GM18507 (cell line): ENCODE results near the gene ID2.

Experiments used
- DNase-seq: peaks from one replicate; pipeline ENCODE4 v3.0.0; 2011; ENCODE audit warnings: low read depth; ENCODE audit not compliant: insufficient read length; ENCODE audit errors: extremely low spot score
- FAIRE-seq: peaks from 2 replicates; lab custom pipeline; 2011; peaks lifted over from hg19 to GRCh38; lab: Jason Lieb, UNC

The ID2 gene

GRCh38 chr2:8680822-8681760 lies 765 bp upstream of the ID2 start:
- no peak for DNase-seq
- peak; percentile 77 for FAIRE-seq

GRCh38 chr2:8682719-8683667 lies 1.1 kb downstream of the ID2 start:
- FAIRE-seq (peak; percentile 62), DNase-seq (no peak)

DNA sequence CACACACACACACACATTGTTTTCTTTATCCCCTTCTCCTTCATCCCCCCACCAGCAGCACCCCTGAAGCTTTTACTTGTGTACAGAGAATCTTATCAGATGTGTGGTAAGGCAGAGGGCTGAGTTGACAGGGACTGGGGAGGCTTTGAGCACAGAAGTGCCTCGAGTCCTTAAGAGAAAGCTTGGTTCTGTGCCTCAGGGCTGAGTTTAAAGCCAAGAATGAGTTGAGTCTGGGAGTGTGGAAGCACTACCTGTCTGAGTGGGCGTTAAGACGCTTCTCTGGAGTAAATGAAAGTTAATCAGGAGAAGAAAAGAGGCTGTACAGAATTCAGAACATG lies 2.7 kb downstream of the ID2 start:
- no peak for DNase-seq

DNA sequence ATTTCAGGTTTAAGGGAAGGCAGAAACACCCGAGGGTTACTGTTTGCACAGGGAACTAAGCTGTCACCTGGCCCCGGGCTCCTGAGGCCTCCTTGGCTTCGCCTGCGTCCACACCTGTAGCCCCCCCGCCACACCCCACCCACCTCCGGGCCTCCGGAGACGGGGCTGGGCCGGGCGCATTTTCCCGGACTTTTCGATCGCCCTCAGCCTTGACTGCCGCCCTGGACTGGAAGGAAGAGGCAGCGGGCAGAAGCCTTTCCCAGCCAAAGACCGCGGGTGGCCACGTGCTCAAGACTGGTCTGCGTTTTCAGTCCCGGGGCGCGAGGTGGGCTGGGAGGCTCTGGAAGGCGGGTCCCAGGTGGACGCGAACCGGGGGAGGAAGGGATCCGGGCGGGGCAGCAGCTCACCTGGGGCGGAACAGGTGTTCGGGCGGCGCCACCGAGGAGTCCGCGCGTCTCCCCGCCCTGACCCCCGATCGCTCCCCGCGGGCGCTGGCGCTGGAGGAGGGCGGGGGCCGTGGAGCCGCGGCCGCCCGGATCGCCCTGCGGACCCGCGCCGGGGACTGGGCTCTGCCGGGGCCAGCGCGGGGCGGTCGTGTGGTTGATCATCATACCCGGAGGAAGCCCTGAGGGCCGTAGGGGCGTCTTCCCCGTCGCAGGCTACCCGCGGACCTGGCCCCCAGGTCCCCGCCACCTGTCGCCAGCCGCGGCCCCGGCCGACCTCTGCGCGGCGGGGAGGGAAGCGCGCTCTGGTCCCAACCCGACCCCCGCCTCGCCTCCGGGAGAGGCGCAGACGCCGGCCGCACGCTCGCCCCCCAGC lies 3.2 kb downstream of the ID2 start:
- DNase-seq (no peak), FAIRE-seq (no peak)

More for the DNA sequence above, 2.7 kb downstream of the ID2 start:
- FAIRE-seq, result peak; percentile 26

DNA sequence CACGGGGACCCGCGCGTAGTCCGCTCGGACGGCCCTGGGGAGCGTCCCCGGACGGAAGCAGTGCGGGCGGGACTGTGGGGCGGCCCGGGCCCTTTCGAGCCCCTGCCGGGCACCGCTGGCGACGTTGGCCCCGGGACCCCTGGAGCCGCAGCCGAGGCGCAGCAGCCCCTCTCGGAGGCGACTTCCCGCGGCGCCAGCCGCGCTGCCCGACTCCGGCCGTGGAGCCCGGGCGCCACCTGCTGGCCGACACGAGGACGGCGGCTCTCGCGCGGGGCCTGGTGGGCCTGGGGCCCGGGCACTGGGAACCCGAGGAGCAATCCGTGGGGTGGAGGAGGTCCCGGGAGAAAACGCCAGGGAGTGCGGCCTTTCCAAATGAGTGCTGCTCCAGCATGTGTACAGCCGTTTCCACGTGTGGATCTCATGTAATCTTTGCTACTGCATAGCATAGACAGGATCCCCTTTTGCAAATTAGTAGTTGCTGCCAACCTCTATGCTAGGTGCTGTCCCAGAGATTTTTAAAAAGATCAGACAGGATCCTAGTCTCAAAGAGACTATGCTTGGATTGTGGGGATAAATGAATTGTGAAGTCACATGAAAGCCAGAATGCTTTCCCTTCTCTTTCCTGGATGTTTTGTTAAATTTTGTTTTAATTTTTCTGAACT lies 4.0 kb downstream of the ID2 start:
- FAIRE-seq (no peak), DNase-seq (peak; percentile 67)

DNA sequence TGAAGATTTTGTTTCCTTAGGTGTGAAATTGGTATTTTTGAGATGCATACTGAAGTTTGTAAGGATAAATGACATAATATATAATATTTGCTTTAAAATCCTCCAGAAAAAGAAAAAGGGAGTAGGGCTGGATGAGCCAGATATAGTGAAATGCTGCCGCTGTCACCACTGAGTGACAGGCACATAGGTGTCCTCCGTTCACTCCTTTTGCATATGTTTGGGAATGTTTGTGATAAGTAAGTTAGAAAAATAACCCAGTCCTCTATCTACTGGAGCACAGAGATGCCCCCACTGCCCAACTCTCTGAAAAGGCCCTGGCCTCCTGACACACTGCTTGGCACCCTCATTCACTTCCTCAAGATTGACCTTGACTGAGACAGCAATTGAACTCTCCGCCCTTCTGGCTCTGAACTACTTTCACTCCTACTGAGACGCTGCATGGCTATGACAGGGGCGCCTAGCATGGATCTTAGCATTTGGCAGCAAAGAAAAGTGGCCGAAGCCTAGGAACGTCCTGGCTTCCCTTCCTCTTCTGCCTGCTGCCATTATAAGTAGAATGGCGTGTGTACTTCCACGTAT lies 10.1 kb downstream of the ID2 start:
- no peak for FAIRE-seq
- DNase-seq, result no peak

DNA sequence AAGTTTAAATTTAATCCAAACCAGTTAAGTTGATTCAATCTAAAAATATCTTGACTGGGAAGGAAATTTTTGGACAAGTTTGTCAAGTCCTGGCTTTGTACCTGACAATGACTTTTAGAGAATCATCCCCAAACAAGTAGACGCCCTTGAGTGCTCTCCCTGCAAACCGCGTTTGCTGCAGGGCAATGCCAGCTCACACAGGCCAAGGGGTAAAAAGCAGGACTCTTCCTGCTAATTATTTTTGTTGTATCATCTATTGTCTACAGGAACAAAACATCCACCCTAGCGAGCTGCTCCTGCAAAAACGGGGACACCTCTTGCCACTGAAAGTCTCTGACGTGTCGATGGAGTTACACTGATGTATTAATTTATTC lies 10.9 kb downstream of the ID2 start:
- no peak for FAIRE-seq
- no peak for DNase-seq

GRCh38 chr2:8693157-8693821 lies 11.4 kb downstream of the ID2 start:
- no peak for DNase-seq
- no peak for FAIRE-seq

GRCh38 chr2:8694737-8695136 lies 12.9 kb downstream of the ID2 start:
- DNase-seq (no peak), FAIRE-seq (no peak)

DNA sequence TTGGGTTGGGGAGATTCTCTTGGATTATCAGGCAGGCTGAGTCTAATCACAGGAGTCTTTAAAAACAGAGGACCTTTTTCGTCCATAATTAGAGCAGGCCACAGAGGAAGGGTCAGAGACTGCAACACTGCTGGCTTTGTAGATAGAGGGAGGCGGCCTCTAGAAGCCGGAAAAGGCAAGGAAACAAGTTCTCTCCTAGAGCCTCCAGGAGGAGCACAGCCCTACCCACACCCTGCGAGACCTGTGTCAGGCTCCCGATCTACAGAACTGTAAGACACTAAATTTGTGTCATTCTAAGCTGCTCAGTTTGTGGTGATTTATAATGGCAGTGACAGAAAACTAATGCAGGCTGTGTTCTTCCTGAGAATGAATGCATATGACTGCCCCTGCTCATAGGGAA lies 15.3 kb downstream of the ID2 start:
- no peak for DNase-seq
- FAIRE-seq, result no peak

DNA sequence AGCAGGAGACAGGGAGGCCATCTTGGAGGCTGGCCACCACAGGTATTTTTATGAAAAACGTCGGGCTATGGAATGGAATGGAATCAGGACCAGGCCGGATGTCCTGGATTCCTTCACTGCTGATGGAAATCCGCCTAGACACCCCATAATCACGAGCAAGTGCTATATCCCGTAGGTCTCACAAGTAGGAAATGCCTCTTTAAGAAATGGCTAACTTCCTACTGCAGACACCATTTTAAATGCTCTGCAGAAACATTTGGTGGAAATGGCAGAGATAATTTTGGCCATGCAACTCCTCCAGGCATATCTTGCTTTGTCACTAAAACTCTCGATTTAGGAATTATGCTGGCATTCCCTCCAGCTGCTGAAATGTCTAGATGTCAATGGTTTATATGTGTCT lies 18.0 kb downstream of the ID2 start:
- FAIRE-seq, result no peak

GRCh38 chr2:8701681-8702379 lies 20.0 kb downstream of the ID2 start:
- FAIRE-seq (no peak), DNase-seq (no peak)

More for the DNA sequence above, 18.0 kb downstream of the ID2 start:
- DNase-seq, result no peak

GRCh38 chr2:8704906-8705305 lies 23.1 kb downstream of the ID2 start:
- no peak for DNase-seq
- FAIRE-seq, result no peak

DNA sequence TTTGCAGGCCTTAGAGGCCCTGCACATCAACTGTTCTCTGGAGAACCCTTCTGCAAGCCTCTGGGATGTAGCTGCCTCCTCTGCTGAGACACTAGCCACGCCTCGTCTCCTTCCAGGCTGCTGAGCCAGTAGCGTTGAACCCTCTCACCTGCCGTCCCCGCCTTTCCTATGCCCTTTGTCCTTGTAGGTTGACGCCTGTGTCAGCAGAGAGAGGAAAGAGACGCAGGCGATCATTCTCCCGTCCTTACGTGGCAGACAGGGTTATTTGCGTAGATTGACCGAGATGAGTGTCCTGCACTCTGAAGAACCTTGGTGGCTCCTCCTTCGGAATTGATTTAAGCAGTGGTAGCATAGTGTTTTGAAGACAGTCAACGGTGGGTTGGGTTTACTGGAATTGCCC lies 27.8 kb downstream of the ID2 start:
- DNase-seq (no peak), FAIRE-seq (no peak)

DNA sequence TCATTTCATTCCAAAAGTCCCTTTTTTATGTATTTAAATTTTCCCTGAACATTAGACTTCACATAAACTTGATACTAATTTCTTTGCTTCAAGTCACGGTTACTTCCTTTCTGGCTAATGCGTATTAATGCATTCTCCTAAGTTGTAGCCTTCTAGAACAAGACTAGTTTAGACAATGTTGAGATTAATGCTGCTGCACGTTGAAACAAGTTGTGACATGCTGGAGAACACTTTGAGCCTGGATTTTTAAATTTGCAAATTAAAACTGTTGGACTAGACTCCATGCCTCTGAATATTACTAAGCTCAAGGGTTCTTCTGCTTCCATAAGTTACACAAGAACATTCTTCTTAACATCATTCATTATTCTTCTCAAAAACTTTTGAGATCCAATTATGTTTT lies 29.1 kb downstream of the ID2 start:
- FAIRE-seq, result no peak
- DNase-seq, result no peak

DNA sequence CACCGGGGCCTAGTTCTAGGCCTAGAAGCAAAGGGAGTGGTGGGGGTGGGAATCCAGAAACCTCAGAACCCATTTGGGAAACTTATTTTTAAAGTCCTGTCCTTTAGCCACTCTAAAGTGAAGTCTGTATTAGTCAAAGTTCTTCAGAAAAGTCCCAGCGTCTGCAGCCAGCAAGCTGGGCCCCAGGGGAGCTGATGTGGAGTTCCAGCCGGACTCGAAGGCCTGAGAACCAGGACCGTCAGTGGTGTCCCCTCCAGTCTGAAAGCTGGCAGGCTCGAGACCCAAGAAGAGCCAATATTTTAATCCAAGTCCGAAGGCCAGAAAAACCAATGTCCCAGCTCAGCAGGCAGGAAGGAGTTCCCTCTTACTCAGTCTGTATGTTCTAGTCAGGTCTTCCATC lies 32.4 kb downstream of the ID2 start:
- DNase-seq, result no peak
- FAIRE-seq, result no peak

DNA sequence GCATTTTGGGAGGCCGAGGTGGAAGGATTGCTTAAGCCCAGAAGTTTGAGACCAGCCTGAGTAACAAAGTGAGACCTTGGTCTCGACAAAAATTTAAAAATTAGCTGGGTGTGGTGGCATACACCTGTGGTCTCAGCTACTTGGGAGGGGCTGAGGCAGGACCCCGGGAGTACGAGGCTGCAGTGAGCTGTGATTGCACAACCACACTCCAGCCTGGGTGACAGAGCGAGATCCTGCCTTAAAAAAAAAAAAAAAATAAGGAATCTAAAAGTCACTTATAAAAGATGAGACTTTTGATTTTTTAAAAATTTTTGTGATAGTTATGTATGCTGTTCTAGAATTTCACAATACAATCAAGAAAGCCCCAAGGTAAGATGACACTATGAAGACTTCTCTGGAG lies 33.1 kb downstream of the ID2 start:
- no peak for FAIRE-seq
- no peak for DNase-seq

- DNase-seq (no peak), FAIRE-seq (no peak)
Observed at GRCh38 chr2:8719528-8719927, 37.7 kb downstream of the ID2 start.
